ENCODE data around the gene ESRRA. TPM values are rescaled to one million over a fixed set of nuclear protein-coding genes. Genes with fewer than 3 reads are reported as not detected.

Gene ESRRA
- total and polyA plus RNA-seq, 2 of the 8 experiments (the other 6 are each of a cell fraction or from before 2014, with no cell fraction given), result 18.2 to 37.0 TPM

GRCh38 chr11:64256300-64256699, 49.0 kb upstream of the ESRRA start:
- Histone ChIP-seq H3K36me3 (ENCODE audit: control insufficient read depth in 2 of 4, insufficient read depth in 4 of 4, low read length in 3 of 4) (peaks cover 20 to 59% (median 35%) of the 10 kb centered on the region in 4 experiments), H3K14ac (ENCODE audit: insufficient read length) (no peak overlapping the region), H3K79me1 (ENCODE audit: low read depth, low read length) (peaks cover 2% of the 10 kb centered on the region; the same call in 1 of the 2 replicates), H3K9me3 (ENCODE audit: insufficient read depth in 2 of 2, low read depth in 1 of 2, low read length in 1 of 2) (no peaks in the 10 kb centered on the region), H3K27ac (ENCODE audit: low read depth, low read length) (no peak overlapping the region), H3K4me3 (ENCODE audit: extremely low read depth in 1 of 4, insufficient read depth in 2 of 4, low read depth in 3 of 4, low read length in 4 of 4) (no peak overlapping the region), H3K56ac (replicated peaks; ENCODE audit: insufficient read length, low read depth, low read length) (no peak overlapping the region), H3K18ac (ENCODE audit: extremely low read depth, low read length) (no peak overlapping the region), H3K4me2 (ENCODE audit: insufficient read depth in 1 of 2, low read depth in 2 of 2, low read length in 2 of 2) (no peak overlapping the region), H3K23me2 (ENCODE audit: low read depth, low read length) (peaks cover 7% of the 10 kb centered on the region; the same call in 1 of the 2 replicates), H2BK15ac (ENCODE audit: low read length) (no peak overlapping the region), H4K8ac (ENCODE audit: extremely low read depth, insufficient read depth, low read length) (no peak overlapping the region), H4K20me1 (replicated peaks in 1 of 2; ENCODE audit: control insufficient read depth in 1 of 2, insufficient read depth in 2 of 2, low read length in 2 of 2) (peaks cover 10 to 24% of the 10 kb centered on the region in 2 experiments), H2AK5ac (ENCODE audit: low read depth, low read length) (no peak overlapping the region), H3K27me3 (replicated peaks in 1 of 4; ENCODE audit: control insufficient read depth in 3 of 4, extremely low read depth in 1 of 4, insufficient read depth in 3 of 4, low read length in 3 of 4) (no peaks in the 10 kb centered on the region), H3K4me1 (replicated peaks in 1 of 4; ENCODE audit: control insufficient read depth in 3 of 4, insufficient read depth in 4 of 4, low read length in 3 of 4) (peaks cover 0 to 9% (median 4%) of the 10 kb centered on the region in 4 experiments; a peak in 3 of 7 replicates), H2BK20ac (ENCODE audit: low read length) (no peak overlapping the region), H3K4ac (replicated peaks; ENCODE audit: insufficient read length, low read depth, low read length) (no peak overlapping the region), H2BK5ac (ENCODE audit: low read depth, low read length) (no peak overlapping the region), H3K23ac (ENCODE audit: insufficient read length) (no peak overlapping the region), H4K91ac (replicated peaks; ENCODE audit: insufficient read length, low read length) (no peak overlapping the region), H3K79me2 (ENCODE audit: control insufficient read depth in 1 of 2, insufficient read depth in 2 of 2, low read length in 2 of 2) (peaks cover 0 to 23% of the 10 kb centered on the region in 2 experiments; a peak in 1 of 4 replicates), H4K5ac (ENCODE audit: insufficient read length, low read depth, low read length) (no peak overlapping the region), H2BK120ac (replicated peaks; ENCODE audit: low read depth, low read length) (no peak overlapping the region), H2BK12ac (ENCODE audit: low read depth, low read length) (no peak overlapping the region), H3K9ac (replicated peaks in 1 of 4; ENCODE audit: extremely low read depth in 1 of 4, low read depth in 3 of 4, low read length in 3 of 4) (no peak overlapping the region), H2AFZ (ENCODE audit: low read length) (no peak overlapping the region)
- 93% methylated on average over 15 of the region's 15 CpGs; no CpG with 5 or more reads in 1 of the 2 experiments for WGBS, 2 experiments (ENCODE audit: extremely low coverage in 1 of 2, insufficient coverage in 1 of 2, insufficient read length in 1 of 2, insufficient replicate concordance in 2 of 2, low coverage in 1 of 2, low lambda C conversion rate in 2 of 2, missing lambda C conversion rate in 1 of 2)
- ChIA-PET CTCF (ENCODE audit: partially characterized antibody) (interaction anchor here (0.9 to 5.9 kb wide), 3 partner anchors 9 to 52 kb away, joined by 3 to 62 read pairs (median 3); partner anchors contain the start of gene FERMT3), POLR2A (ENCODE audit: partially characterized antibody) (interaction anchor here (0.7 to 7.1 kb wide), 3 partner anchors 11 to 25 kb away, joined by 3 to 101 read pairs (median 36); partner anchors contain the start of gene PPP1R14B)
- no peak for DNase-seq (ENCODE audit: low read depth in 1 of 2, low spot score in 2 of 2)
- FAIRE-seq, result no peak
- TF ChIP-seq CHD2 (IDR thresholded peaks at IDR 0.05; ENCODE audit: low read length), result no peak
- TF ChIP-seq, protein P1, sequence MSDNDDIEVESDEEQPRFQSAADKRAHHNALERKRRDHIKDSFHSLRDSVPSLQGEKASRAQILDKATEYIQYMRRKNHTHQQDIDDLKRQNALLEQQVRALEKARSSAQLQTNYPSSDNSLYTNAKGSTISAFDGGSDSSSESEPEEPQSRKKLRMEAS (IDR thresholded peaks at IDR 0.05), result no peak
- no peak for TF ChIP-seq SUZ12 (IDR thresholded peaks at IDR 0.05; ENCODE audit: low read length)
- TF ChIP-seq RXRA (IDR thresholded peaks at IDR 0.05; ENCODE audit: insufficient read depth, low read depth, low read length), result no peak
- no peak for TF ChIP-seq PHF8 (conservative IDR thresholded peaks at IDR 0.05; ENCODE audit: low read depth, low read length)
- TF ChIP-seq, protein P2, sequence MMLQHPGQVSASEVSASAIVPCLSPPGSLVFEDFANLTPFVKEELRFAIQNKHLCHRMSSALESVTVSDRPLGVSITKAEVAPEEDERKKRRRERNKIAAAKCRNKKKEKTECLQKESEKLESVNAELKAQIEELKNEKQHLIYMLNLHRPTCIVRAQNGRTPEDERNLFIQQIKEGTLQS (IDR thresholded peaks at IDR 0.05; ENCODE audit: insufficient read depth, low read depth, low read length), result no peak
